ENCODE measurements around the gene LIMS2.

The LIMS2 gene, protein sequence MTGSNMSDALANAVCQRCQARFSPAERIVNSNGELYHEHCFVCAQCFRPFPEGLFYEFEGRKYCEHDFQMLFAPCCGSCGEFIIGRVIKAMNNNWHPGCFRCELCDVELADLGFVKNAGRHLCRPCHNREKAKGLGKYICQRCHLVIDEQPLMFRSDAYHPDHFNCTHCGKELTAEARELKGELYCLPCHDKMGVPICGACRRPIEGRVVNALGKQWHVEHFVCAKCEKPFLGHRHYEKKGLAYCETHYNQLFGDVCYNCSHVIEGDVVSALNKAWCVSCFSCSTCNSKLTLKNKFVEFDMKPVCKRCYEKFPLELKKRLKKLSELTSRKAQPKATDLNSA

DNA sequence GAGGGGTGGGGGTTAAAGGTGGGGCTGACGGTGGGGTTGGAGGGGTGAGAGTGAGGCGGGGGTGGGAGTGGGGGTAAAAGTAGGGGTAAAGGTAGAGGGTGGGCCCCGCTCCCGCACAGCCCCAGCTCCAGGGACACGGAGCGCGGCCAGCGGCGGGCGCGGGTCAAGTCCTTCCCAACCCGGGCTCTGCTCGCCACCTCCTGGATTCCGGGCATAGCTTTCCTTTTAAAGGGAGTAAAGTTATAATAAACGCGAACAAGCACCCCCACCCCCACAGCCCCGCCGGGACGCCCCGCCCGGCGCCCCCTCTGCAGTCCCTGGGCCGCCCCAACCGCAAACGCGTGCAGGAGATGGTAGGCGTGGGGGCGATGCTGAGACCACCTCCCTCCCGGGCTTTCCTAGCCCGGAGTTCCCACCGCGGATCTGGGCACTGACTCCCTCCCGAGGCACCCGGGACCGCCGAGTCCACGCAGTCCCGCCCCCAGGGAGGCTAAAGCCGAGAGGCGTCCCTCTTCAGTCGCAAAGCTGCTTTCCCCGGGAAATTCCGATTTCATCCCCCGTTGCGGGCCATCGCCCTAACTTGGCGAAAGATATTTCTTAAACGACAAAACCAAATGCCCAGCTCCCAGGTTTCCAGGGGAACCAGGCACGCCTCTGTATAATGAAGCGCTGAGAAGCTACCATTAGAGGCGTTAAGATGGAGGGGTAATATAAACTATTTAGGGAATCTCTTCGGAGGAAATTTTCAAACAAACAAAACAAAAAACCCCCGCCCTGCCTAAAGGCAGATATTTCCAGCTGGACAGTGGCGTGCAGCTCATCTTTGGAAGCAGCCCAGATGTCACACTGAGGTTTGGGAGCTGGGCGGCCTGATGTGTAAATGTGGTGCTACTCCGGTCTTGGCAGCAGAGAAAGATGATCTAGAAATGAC lies at the start of gene LIMS2:
LIMS2 (minus strand) TSS at position 200 of the 931 bp plus-strand sequence. CDS start 506 bp downstream, outside the sequence.
- DNase-seq = no peak

DNA sequence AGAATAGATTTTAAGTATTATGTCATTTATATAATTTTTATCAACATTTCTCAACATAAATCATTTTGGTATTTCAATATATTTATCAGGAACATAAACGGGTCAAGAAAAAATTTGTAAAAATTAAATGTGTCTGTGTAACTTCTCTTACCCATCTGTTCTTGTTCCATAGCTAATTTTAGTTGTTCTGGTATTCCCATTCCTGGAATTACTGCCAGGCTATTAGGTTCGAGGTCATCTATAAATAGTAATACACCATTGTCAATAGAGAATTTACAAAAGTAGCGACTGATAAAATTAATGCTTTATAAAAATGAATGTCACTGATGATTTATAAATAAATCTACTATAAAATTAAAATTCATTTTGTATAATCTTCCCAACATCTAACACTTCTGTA lies 47.5 kb upstream of the LIMS2 start:
- no peak for DNase-seq

DNA sequence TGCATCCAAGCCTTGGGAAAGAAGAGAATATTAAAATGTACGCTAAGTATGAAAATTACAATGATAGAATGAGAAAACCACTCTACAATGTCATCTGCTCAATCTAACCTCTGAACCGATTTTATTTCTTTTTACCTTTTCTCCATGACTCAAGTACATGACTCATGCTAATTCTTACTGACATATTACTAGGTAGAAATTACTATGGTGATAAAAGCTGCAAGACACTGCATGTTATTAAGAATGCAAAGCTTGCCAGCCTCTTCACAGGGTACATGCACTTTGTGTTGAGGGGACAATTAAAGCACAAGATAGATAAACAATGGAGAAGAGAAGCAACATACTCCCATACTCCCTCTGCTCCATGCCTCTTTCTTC lies 46.6 kb upstream of the LIMS2 start:
- DNase-seq = no peak

DNA sequence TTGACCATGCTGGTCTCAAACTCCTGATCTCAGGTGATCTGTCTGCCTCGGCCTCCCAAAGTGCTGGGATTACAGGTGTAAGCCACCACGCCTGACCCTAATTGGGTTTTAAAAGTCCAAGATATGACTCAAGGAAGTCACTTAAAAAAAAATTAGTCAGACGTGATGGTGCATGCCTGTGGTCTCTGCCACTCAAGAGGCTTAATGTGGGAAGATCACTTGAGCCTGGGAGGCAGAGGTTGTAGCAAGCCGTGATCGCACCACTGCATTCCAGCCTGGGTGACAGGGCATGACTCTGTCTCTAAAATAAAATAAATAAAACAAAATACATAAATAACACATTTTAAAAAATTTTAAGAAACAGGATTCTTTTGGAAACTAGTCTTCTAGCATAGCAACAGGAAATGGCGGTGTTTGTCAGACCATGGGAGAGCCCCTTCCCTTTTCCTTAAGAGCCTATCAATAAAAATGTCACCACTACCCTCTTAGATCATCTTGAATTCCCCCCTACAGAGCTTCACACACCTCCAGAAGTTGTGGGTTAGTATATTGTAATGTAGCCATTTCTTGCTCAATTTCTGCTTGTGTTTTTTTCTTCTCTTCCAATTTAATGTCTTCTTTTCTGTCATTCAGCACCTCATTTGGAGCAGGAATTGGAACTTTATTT lies 46.1 kb upstream of the LIMS2 start:
- DNase-seq = no peak

DNA sequence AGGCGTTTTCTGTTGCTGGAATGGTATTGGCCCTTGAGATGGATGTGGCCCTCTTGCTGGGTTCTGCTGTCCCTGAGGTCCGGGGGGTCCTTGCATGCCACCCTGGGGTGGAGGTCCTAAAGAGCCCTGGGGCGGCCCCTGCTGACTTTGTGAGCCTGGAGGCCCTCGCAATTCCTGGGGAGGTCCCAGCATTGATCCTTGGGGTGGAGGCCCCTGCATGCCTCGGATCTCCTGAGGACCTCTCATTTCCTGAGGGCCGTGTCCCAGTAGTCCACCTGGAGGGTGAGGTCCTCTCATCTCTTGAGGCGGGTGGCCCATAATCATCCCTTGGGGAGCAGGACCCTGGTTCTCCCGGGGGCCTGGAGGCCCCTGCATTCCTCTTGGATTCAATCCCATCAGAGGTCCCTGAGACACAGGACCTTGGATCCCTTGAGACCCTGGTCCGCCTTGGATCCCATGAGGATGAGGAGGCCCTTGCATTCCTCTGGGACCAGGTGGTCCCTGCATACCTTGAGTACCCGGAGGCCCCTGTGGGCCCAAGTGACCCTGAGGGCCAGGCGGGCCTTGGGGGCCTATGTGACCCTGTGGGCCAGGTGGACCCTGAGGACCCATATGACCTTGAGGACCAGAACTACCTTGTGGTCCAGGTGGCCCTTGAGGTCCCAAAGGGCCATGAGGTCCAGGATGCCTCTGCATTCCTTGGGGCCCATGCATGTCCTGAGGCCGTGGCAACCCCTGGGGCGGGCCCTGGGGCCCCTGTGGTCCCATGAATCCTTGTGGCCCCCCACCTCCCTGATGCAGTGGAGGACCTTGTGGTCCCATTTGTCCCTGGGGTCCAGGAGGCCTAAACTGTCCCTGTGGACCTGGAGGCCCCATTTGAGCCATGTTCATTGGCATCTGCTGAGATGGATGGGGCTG lies 44.2 kb upstream of the LIMS2 start:
- DNase-seq = no peak

DNA sequence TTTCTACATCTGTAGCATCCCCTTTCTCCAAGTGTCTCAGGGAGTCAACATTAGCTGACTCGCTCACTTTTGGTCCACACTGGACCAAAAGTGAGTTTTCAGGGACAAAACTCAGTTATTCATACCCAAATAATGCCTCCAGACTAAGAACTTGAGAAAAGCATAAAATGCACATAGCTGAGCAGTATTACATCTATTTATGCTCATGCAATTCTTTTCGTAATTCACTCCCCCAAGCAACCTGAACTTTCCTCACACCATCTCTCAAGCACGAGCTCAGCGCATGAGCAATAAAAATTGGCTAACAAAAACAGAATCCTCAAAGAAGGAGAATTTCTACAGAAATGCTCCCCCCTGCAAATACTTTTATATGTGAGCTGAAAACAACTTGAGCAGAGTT lies 42.9 kb upstream of the LIMS2 start:
- no peak for DNase-seq

DNA sequence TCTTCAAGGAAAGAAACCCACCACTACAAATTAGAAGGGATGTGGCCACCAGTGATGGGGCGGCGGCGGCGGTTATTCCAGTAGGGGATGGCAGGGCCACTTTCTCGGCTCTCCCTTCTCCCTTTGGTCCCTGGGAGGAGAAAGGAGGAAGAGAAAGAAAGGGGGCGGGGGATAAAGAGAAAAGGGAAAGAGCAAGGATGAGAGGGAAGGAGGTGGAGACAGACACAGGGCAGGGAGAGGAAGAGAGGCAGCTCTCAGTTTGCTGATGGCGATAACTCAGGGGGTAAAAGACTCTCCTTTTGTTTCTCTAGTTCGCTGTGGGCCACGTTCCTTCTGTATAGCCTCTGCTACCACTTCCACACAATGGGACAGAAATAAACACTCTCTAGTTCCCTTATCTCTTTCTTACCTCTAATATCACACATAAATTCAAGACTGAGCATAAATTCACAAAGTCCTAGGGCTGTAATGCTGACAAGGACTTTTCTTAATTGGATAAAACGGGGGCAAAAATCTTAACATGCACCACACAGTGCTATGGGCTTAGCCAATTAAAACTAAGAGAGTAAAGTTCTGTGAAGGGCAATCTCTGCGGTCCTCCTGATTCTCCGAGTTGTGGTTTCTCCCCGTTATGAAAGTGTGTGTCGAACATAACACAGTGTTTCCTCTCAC lies 40.6 kb upstream of the LIMS2 start:
- no peak for DNase-seq

DNA sequence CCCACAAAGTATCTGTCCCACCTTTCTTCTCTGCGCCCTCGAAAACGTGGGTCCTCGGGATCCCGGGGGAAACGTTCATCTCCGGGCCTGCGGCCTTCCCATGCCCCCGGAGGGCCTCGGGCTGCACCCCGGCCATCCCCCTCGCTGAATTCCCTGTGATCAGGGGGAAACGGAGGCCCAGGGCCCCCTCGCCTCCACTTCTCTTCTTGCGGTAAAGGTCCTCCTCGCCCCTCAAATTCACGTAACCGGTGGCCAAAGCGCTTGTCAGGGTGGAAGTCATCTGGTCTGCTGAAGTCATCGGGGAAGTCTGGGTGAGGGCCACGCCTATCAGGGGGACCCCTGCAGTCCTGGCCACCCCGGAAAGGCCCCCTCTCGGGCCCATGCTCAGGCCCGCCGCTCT lies 38.2 kb upstream of the LIMS2 start:
- no peak for DNase-seq

DNA sequence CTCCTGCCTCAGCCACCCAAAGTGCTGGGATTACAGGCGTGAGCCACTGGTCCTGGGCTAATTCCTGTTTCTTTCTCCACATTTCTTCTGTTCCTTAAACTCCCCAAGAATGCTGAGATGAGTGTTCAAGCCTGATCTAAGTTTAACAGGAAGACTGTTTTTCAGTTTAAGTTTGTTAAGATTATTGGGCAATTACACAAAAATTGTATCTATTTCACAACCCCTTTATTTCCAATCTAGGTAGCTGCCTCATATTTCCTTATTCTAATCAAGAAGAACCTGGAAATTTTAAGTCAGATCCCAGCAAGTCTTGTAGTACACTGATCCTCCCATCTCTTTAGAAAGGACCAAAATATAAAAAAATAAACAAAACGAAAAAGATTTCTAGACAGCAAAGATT lies 37.7 kb upstream of the LIMS2 start:
- DNase-seq = no peak

DNA sequence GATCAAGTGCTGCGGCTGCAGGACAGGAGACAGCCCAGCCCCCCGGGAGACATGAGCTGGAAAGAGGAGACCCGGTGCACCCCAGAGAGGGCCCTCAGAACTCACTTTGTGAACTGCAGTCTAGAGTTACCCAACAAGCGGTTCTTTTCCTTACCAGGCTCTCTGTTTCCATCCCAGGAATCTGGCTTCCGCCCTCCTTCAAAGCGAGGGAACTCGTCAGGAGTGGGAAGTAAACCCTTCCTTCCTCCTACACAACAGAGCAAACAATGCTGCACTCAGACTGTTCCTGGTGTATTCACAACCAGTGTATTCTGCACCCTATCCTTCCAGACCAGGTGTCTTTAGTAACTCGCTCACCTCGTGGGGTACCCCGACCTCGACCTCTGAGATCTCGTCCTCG lies 34.0 kb upstream of the LIMS2 start:
- no peak for DNase-seq

DNA sequence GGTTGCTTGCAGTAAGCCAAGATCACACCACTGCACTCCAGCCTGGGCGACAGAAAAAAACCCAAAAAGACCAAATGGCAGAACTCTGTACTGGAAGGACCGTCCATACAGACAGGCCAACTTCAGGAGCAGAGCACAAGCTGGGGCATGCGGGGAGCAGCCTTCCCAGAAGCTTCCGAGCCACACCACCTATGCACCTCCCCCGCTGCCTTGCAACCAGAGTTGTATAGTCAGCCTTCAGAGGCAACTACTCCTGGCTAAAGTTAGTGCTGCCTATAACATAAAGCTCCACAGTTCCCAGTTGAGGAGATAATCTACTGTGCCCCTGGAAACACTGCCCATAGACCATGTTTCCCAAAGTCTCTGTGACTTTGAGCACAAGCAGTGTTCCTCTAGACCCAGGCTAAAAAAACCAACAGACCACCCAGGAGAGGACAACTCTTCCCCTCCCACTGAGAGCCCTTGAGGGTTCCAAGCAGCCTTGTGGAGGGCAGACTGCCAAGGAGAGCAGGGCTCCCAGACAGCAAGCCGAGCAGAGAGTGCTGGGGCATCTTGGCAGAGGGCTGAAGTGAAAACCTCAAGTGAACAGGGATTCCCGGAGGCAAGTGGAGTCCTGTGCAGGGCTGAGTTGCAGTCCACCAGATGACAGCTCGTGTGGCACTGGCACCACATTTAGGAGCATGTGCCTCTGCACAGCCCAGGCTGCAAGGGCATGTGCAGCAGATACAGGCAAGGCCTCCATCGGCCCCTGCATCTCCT lies 32.7 kb upstream of the LIMS2 start:
- DNase-seq = no peak

DNA sequence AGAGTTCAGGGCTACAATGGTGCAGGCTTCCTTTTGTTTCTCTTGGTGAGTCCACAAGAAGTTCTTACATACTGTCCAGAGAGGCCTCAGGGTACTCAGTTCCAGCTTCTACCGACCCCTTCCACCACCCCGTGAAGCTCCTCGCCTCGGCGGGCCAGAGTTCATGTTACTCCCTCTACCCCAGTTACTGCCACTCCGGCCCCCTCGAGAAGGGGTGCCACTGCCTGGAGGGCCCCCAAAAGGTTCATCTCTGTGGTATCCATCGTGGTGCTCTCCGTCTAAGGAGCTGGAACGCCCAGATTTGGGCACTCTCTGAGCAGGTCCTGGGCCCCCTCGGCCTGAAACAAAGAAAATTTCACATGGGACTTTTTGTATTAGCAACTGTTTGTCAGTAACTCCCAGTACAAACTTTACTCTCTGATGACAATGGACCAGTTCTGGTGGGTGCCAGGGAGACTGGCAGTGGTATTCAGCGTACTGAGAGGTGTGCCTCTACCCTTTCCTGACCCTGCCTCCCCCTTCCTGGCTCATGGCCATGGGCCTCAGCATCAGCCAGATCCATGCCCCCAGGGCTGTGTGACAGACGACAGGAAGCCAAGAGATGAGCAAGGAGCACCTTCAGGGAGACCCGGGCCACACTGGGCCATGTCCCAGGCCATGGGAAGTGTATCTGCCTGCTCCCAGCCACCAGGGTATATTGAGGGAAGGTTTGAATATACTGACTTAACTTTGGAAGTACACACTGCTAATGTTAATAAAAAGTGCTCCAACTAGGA lies 31.1 kb upstream of the LIMS2 start:
- no peak for DNase-seq

DNA sequence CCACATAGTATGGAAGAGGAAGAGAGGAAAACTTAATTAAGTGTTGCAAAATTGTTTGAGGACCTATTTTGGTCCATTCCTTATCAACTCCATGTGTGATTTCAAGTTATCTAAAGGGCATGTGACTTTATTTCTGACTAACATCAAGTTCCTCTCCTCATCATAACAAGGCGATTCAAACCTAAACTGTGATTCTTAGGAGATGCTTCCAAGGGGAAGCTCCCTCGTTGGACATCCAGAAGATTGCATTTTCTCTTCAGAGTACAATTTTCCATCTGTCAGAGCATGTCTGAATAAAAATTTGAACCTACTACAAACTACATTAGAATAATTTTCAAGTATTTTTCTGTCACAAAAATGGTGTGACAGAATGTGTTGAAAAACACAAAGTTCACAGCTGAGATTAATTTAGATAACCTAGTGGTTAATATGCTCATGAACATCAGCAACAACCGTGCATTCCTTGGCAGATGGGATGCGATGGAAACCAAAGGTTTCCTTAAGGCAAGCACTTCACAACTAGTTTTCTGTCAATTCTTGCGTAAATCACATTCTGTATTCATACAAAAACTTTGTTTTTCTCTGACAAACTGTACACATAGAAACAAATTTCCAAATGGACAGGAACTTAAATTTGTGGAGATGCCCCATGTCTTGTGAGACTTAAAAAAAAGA lies 30.2 kb upstream of the LIMS2 start:
- no peak for DNase-seq

DNA sequence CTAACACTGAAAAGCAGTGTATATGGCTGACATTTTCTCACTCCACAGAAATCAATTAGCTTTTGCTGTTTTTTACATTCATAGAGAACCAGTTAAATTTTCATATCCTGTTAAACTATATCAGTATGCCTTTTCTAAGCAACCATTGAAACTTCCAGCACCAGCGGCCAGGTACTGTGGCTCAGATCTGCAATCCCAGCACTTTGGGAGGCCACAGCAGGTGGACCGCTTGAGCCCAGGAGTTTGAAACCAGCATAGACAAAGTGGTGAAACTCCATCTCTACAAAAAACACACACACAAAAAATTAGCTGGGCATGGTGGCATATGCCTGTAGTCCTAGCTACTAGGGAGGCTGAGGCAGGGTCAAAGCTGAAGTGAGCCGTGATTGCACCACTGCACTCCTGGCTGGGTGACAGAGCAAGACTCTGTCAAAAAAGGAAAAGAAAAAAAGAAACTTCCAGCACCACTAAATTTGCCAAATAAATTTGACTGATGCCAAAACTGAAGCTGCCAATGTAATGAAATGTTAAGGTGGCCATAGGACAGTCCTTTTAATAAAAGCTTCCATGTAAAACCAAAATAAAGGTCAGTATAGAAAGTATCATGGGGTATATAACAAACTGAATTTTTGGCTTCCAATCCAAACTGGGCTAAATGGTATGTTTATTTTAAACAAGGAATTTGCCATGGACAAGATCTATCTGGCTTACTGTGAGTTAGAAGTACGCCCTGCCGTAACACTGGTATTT lies 29.5 kb upstream of the LIMS2 start:
- no peak for DNase-seq

DNA sequence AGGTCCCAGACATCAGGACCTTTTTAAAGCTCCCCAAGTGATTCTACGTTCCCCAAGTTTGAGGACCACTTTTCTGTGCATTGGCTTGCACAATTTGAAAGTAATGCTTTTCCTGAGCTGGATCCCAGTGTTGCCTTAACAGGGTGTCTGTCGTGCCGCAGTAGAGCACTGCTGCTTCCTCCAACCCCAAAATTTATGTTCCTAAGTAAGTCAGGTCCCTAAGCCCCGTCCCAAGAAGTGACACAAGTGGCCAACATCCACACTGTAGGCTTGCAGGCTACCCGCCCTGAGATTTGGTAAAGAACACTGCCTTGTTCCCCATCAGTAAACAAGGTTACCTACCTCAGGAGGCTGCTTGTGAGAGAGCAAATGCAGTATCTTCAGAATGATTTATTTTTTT lies 28.0 kb upstream of the LIMS2 start:
- no peak for DNase-seq

DNA sequence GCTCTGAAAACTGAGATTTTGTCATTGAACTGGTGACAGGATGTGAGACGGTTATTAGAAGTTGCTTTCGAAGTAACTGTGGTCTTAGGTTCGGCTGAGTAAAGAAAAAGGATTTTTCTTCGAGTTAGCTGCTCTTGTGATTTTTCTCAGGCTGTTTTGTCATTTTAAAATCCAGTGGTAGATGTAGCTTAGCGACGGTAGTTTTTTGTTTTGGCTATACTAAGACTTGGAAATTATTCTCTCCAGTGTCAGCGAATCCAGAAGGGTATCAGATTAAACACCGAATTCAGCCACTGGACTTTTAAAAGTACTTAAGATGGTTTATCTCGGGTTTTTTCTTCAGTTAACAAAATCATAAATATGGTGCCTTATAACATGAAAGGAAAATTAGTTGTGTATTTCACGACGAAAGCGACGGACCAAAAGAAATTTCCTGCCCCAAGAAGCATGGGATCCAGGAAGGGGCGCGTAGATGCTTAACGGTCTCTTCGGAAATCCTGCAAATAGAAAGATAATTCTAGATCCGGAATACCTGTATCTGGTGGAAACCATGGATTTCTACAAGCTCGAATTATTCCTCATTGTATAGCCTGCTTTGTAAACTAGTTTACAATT lies 27.2 kb upstream of the LIMS2 start:
- no peak for DNase-seq

DNA sequence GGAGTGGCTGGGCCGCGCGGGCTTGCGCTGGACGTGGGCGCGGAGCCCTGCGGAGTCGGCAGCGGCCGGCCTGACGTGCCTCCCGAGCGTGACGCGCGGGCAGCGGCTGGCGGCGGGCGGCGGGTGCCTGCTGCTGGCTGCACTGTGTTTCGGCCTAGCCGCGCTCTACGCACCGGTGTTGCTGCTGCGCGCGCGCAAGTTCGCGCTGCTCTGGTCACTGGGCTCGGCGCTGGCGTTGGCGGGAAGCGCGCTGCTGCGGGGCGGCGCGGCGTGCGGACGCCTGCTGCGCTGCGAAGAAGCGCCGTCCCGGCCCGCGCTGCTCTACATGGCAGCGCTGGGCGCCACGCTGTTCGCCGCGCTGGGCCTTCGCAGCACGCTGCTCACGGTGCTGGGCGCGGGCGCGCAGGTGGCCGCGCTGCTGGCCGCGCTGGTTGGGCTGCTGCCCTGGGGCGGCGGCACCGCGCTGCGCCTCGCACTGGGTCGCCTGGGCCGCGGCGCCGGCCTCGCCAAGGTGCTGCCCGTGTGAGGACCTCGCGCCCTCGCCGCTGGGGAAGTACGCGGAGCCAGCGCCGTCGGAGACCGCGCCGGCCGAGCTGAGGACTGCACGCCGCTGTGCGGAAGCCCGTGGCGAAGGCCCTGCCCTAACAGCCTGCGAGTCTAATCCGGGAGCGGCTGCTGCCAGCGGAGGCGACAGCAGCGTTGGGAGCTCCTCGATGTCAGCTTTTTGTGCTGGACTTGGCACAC lies 26.5 kb upstream of the LIMS2 start:
- no peak for DNase-seq

DNA sequence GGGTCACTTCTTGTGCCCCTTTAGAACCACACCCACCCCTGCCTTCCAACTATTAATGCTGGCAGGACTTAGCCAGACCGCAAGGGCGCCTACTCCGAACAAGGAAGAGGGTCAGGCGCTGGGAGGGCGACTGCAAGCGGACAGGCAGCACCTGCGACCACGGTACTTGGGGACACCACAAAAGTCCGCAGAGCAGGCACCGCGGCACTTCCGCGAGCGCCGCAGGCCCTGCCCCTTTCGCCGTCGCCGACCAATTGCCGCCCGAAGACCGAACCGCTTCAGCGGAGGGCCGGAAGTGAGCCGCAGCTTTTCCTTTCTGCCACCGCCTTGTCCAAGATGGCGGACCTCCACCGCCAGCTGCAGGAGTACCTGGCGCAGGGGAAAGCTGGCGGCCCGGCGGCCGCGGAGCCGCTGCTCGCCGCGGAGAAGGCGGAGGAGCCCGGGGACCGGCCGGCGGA lies 25.9 kb upstream of the LIMS2 start, which contains the start of gene SFT2D3:
SFT2D3 (plus strand) TSS at position 305 of the 458 bp plus-strand sequence; CDS start at position 337, 32 bp downstream.
- DNase-seq = no peak
